Esophagus muscularis mucosa (tissue), 3 donors: ENCODE measurements around the gene OSGIN1.

Source experiments
- POLR2A ChIP-seq: fragments of 450-650 bp; IDR thresholded peaks from one replicate; pipeline ENCODE4 v1.6.1; 2017; ENCODE audit warnings: antibody characterized with exemption, moderate library complexity, mild to moderate bottlenecking, low read depth
- TF ChIP-seq, protein P1 (sequence below), 3 experiments: fragments of 200-600 bp in 2 of 3; fragments of 450-650 bp in 1 of 3; sonication (generic) in 2 of 3; IDR thresholded peaks; one replicate each; pipeline ENCODE4 v1.5.1; 2017 to 2019; ENCODE audit warnings: antibody characterized with exemption in 3 of 3, mild to moderate bottlenecking in 2 of 3, moderate library complexity in 1 of 3

GRCh38 chr16:83961591-83961990 lies 8.6 kb downstream of the OSGIN1 start:
- TF ChIP-seq, protein P1, sequence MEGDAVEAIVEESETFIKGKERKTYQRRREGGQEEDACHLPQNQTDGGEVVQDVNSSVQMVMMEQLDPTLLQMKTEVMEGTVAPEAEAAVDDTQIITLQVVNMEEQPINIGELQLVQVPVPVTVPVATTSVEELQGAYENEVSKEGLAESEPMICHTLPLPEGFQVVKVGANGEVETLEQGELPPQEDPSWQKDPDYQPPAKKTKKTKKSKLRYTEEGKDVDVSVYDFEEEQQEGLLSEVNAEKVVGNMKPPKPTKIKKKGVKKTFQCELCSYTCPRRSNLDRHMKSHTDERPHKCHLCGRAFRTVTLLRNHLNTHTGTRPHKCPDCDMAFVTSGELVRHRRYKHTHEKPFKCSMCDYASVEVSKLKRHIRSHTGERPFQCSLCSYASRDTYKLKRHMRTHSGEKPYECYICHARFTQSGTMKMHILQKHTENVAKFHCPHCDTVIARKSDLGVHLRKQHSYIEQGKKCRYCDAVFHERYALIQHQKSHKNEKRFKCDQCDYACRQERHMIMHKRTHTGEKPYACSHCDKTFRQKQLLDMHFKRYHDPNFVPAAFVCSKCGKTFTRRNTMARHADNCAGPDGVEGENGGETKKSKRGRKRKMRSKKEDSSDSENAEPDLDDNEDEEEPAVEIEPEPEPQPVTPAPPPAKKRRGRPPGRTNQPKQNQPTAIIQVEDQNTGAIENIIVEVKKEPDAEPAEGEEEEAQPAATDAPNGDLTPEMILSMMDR (IDR thresholded peaks at IDR 0.05), result no peak
- no peak for TF ChIP-seq POLR2A
